Neural cell (in vitro differentiated cells): ENCODE results near the gene MAG.

Source experiments
- CTCF ChIP-seq: fragments of 450-650 bp; IDR thresholded peaks from 2 replicates; pipeline ENCODE4 v1.5.1; 2014; ENCODE audit warnings: antibody characterized with exemption, mild to moderate bottlenecking, moderate library complexity; ENCODE audit not compliant: poor library complexity, severe bottlenecking
- EZH2 ChIP-seq: fragments of 200-600, 300-800 bp; shearing (Covaris generic), sonication (generic); IDR thresholded peaks from 2 replicates; pipeline ENCODE4 v1.6.1; 2014; ENCODE audit warnings: antibody characterized with exemption, low read length, borderline replicate concordance, mild to moderate bottlenecking; ENCODE audit not compliant: insufficient read depth, poor library complexity, severe bottlenecking
- MXI1 ChIP-seq: fragments of 450-650 bp; conservative IDR thresholded peaks from 2 replicates; pipeline ENCODE4 v1.6.1; 2014; ENCODE audit warnings: antibody characterized with exemption, mild to moderate bottlenecking; ENCODE audit not compliant: poor library complexity, severe bottlenecking
- POLR2AphosphoS5 ChIP-seq: IDR thresholded peaks from 2 replicates; pipeline ENCODE4 v1.6.1; 2012
- TAF1 ChIP-seq: IDR thresholded peaks from 2 replicates; pipeline ENCODE4 v1.6.1; 2012; ENCODE audit warnings: low read depth

GRCh38 chr19:35355791-35356460 lies 64.0 kb downstream of the MAG start:
- TF ChIP-seq CTCF (no peak), POLR2AphosphoS5 (no peak), EZH2 (no peak), MXI1 (no peak), TAF1 (no peak)
